Esophagus muscularis mucosa (tissue), 4 donors: ENCODE results near the gene TP53BP1. TPM values are rescaled to one million over a fixed set of nuclear protein-coding genes. Genes with fewer than 3 reads are reported as not detected.
A peak's percentile ranks its signal among the peaks of the same experiment; 100 is the strongest.

ENCODE experiments used
- DNase-seq: peaks from one replicate; pipeline ENCODE4 v3.0.0-alpha.2; 2017; ENCODE audit errors: extremely low spot score
- H3K27ac ChIP-seq, 4 donors: fragments of 200-600 bp; sonication (generic); replicated peaks in 1 of 4; 1 replicate in 3 of 4; 2 replicates in 1 of 4; pipeline ENCODE4 v1.5.1; 2016 to 2019; ENCODE audit warnings: mild to moderate bottlenecking in 1 of 4
- H3K27me3 ChIP-seq, 4 donors: fragments of 200-600 bp; sonication (generic); one replicate each; pipeline versions ENCODE4 v1.5.1 to v1.6.0; 2016 to 2019
- H3K36me3 ChIP-seq, 4 donors: fragments of 200-600 bp; sonication (generic); one replicate each; pipeline ENCODE4 v1.5.1; 2016 to 2019
- H3K4me1 ChIP-seq, 4 donors: fragments of 200-600 bp; sonication (generic); one replicate each; pipeline ENCODE4 v1.5.1; 2016 to 2019
- H3K4me3 ChIP-seq, 4 donors: fragments of 200-600 bp; sonication (generic); 1 replicate in 2 of 4; 2 replicates in 2 of 4; pipeline ENCODE4 v1.5.1; 2016 to 2019; ENCODE audit warnings: mild to moderate bottlenecking in 4 of 4, moderate library complexity in 1 of 4
- H3K9me3 ChIP-seq, 4 donors: fragments of 200-600 bp; sonication (generic); 1 replicate in 3 of 4; 2 replicates in 1 of 4; pipeline ENCODE4 v1.5.1; 2016 to 2019
- EP300 ChIP-seq: sonication (generic); formaldehyde crosslinking; IDR thresholded peaks from one replicate; pipeline ENCODE4 v1.6.1; 2017; ENCODE audit warnings: antibody characterized with exemption
- POLR2A ChIP-seq: fragments of 450-650 bp; IDR thresholded peaks from one replicate; pipeline ENCODE4 v1.6.1; 2017; ENCODE audit warnings: antibody characterized with exemption, moderate library complexity, mild to moderate bottlenecking, low read depth
- POLR2AphosphoS5 ChIP-seq, 2 donors: sonication (generic); formaldehyde crosslinking; IDR thresholded peaks; one replicate each; pipeline ENCODE4 v1.6.1; 2017; ENCODE audit warnings: antibody characterized with exemption in 2 of 2
- WGBS: methylation state at CpG from one replicate; pipeline ENCODE4 v1.1.5; 2018; 5-methylcytosine and 5-hydroxymethylcytosine counted together
- intact Hi-C: fragments of 100-400 bp; cut with DNase I; formaldehyde crosslinking; loops from one replicate; pipeline ENCODE4 v1.15.1; 2023
- total RNA-seq, 4 donors: library from RNA; depleted of rRNA; stranded (reverse); fragments of >200 nt; gene quantifications; one replicate each; pipeline versions ENCODE4 v1.1.0 to v1.2.1, GENCODE V29; 2016
- TF ChIP-seq, protein P1 (sequence below), 3 experiments: fragments of 200-600 bp in 2 of 3; fragments of 450-650 bp in 1 of 3; sonication (generic) in 2 of 3; IDR thresholded peaks; one replicate each; pipeline ENCODE4 v1.5.1; 2017 to 2019; ENCODE audit warnings: antibody characterized with exemption in 3 of 3, mild to moderate bottlenecking in 2 of 3, moderate library complexity in 1 of 3

TP53BP1 gene
- total RNA-seq, 4 donors from 2014 or later, result 24.7 to 29.9 (median 27.0) TPM

DNA sequence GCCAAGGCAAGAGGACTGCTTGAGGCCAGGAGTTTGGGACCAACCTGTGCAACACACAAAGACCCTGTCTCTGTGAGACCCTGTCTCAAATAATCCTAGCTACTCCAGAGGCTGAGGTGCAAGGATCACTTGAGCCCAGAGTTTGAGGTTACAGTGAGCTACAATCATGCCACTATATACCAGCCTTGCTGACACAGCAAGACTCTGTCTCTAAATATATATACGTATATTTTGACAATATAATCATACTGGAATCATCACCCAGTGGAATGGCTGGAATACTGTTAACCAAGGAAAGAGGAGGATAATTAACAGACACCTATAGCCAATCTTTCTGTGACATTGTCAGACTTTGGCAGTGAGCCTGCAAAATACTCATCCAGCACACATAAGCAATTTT, 15.5 kb upstream of the TP53BP1 start:
- H3K27ac ChIP-seq, result peak overlapping the region in 3 of 4 donors; percentile 75 to 89 (median 83)

DNA sequence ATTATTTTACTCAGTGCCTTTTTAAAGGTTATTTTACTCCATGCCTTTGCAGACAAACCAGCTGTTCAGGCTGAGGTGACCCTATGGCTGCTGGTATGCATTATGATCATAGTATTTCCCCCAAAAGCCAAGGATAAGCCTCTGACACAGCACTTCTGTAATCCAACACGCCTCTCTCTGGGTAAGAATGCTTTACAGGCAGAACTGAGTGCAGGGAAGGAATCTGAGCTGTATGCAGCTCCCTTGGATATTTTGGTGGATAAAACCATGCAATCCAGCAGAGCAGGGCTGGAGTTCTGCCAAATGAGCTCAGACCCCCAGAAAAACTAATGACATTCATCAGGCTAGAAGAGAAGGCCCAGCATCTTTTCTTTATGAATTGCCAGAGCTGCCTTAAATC, 12.8 kb upstream of the TP53BP1 start:
- TF ChIP-seq POLR2AphosphoS5 (IDR thresholded peaks at IDR 0.05) (no peak), EP300 (no peak), POLR2A (no peak)
- TF ChIP-seq, protein P1, sequence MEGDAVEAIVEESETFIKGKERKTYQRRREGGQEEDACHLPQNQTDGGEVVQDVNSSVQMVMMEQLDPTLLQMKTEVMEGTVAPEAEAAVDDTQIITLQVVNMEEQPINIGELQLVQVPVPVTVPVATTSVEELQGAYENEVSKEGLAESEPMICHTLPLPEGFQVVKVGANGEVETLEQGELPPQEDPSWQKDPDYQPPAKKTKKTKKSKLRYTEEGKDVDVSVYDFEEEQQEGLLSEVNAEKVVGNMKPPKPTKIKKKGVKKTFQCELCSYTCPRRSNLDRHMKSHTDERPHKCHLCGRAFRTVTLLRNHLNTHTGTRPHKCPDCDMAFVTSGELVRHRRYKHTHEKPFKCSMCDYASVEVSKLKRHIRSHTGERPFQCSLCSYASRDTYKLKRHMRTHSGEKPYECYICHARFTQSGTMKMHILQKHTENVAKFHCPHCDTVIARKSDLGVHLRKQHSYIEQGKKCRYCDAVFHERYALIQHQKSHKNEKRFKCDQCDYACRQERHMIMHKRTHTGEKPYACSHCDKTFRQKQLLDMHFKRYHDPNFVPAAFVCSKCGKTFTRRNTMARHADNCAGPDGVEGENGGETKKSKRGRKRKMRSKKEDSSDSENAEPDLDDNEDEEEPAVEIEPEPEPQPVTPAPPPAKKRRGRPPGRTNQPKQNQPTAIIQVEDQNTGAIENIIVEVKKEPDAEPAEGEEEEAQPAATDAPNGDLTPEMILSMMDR (IDR thresholded peaks at IDR 0.05), result no peak
- DNase-seq, result no peak
- peaks cover 14 to 26% (median 21%) of the 10 kb centered on the region in 4 donors for H3K4me1 ChIP-seq
- no peaks in the 10 kb centered on the region for H3K27me3 ChIP-seq
- H3K4me3 ChIP-seq, result no peak overlapping the region
- no peaks in the 10 kb centered on the region for H3K9me3 ChIP-seq
- intact Hi-C loops, result no loop called here
- no peak overlapping the region for H3K27ac ChIP-seq
- H3K36me3 ChIP-seq, result no peaks in the 10 kb centered on the region
- 92% methylated on average over 1 of the region's 1 CpG for whole genome bisulfite sequencing

More for the DNA sequence above, 15.5 kb upstream of the TP53BP1 start:
- no peaks in the 10 kb centered on the region for H3K36me3 ChIP-seq
- no peaks in the 10 kb centered on the region for H3K27me3 ChIP-seq
- peaks cover 24 to 36% (median 31%) of the 10 kb centered on the region in 4 donors for H3K4me1 ChIP-seq
- intact Hi-C loops, result no loop called here
- H3K9me3 ChIP-seq, result no peaks in the 10 kb centered on the region
- WGBS, result 36% methylated on average over 1 of the region's 1 CpG
- TF ChIP-seq, protein P1 (IDR thresholded peaks at IDR 0.05), result no peak
- TF ChIP-seq EP300 (no peak), POLR2AphosphoS5 (IDR thresholded peaks at IDR 0.05) (no peak), POLR2A (no peak)
- no peak overlapping the region for H3K4me3 ChIP-seq
- DNase-seq, result no peak

DNA sequence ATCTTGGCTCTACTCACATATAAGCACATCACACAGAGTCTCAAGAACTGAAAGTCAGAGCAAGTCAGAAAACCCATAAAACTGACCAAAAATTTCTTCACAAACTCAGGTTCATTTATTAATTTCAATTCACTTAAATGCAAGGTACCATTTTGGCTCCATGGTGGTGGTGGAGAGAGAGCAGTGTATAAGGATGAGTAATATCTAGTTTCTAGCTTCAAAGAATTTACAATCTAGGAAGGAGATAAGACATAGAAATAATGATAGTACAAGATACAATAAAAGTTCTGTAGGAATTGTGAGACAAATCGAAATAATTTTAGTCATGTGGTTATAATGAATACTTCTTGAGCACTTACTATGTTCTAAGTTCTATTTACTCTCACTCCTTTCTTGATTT, 6.7 kb upstream of the TP53BP1 start:
- TF ChIP-seq EP300 (no peak), POLR2A (no peak), POLR2AphosphoS5 (IDR thresholded peaks at IDR 0.05) (no peak)
- TF ChIP-seq, protein P1 (IDR thresholded peaks at IDR 0.05), result no peak

DNA sequence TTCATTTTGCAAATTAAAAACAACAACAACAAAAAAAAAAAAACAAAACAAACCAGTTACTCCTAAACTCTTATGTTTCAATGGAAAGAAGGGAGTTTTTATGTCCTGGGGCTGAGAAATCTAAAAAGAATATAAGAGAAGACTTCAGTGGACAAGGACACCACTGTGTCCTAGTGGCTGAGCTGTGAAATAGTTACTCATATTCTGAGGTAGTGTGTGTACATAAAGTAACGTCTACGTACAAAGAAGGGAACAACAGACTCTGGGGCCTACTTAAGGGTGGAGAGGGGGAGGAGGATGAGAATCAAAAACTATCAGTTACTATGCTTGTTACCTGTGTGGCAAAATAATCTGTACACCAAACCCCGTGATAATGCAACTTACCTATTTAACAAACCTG, 6.0 kb upstream of the TP53BP1 start:
- Histone ChIP-seq H3K4me3 (no peak overlapping the region), H3K4me1 (no peaks in the 10 kb centered on the region), H3K27ac (no peak overlapping the region), H3K36me3 (peaks cover 0 to 3% (median 0%) of the 10 kb centered on the region in 4 donors), H3K9me3 (no peaks in the 10 kb centered on the region), H3K27me3 (no peaks in the 10 kb centered on the region)
- intact Hi-C loops, result no loop called here
- TF ChIP-seq POLR2AphosphoS5 (IDR thresholded peaks at IDR 0.05) (no peak), POLR2A (no peak), EP300 (no peak)
- TF ChIP-seq, protein P1 (IDR thresholded peaks at IDR 0.05), result no peak
- WGBS, result 68% methylated on average over 3 of the region's 3 CpGs
- DNase-seq, result no peak

More for the DNA sequence above, 6.7 kb upstream of the TP53BP1 start:
- Histone ChIP-seq H3K9me3 (no peaks in the 10 kb centered on the region), H3K4me3 (no peak overlapping the region), H3K27ac (no peak overlapping the region), H3K4me1 (no peaks in the 10 kb centered on the region), H3K27me3 (no peaks in the 10 kb centered on the region), H3K36me3 (peaks cover 0 to 3% (median 0%) of the 10 kb centered on the region in 4 donors)
- no peak for DNase-seq
- WGBS, result 92% methylated on average over 1 of the region's 1 CpG
- intact Hi-C loops, result no loop called here
